22Rv1 (cell line): Measurements from ENCODE around the gene CRADD.

Source experiments
- CTCF ChIP-seq: fragments of 450-650 bp; IDR thresholded peaks from 2 replicates; pipeline ENCODE4 v1.5.1; 2017; ENCODE audit warnings: mild to moderate bottlenecking
- ZFX ChIP-seq: fragments of 450-650 bp; IDR thresholded peaks from 2 replicates; pipeline ENCODE4 v1.6.1; 2017; ENCODE audit warnings: antibody characterized with exemption, borderline replicate concordance

GRCh38 chr12:93823616-93824391 is 146.6 kb downstream of the CRADD start:
- TF ChIP-seq CTCF: no peak
- no peak for TF ChIP-seq ZFX
